IMR-90 (cell line): ENCODE data around the gene RBP2. TPM values are rescaled to one million over a fixed set of nuclear protein-coding genes. Genes with fewer than 3 reads are reported as not detected.

Source experiments
- ATAC-seq: fragments of 200-7000 bp; cut with Tn5 transposase; 2 replicates; pipeline ENCODE4 v1.9.1; 2020; ENCODE audit warnings: low read depth, mild to moderate bottlenecking, moderate library complexity
- BruUV-seq: library from RNA; stranded (reverse); fragments of 400-500 nt; replicated peaks from 2 replicates; lab custom pipeline; 2021; lab: Mats Ljungman, UMichigan
- CTCF ChIA-PET: fragments of 300-600 bp; formaldehyde crosslinking; extraction: SDS; loops from one replicate; lab custom pipeline; 2021; ENCODE audit warnings: antibody characterized with exemption; lab: Yijun Ruan, JAX
- POLR2A ChIA-PET: fragments of 300-600 bp; sonication (Branson Sonifier 250); formaldehyde crosslinking; loops from one replicate; lab custom pipeline; 2022; ENCODE audit warnings: antibody characterized with exemption; ENCODE audit not compliant: unreplicated experiment; lab: Charles Lee
- DNase-seq: peaks from one replicate; pipeline ENCODE4 v3.0.0; 2013
- H2AFZ ChIP-seq: replicated peaks from 2 replicates; pipeline ENCODE3; 2013; ENCODE audit warnings: low read length, mild to moderate bottlenecking; ENCODE audit not compliant: poor library complexity
- H2AK5ac ChIP-seq: 2 replicates; pipeline ENCODE4 v1.6.1; 2013; ENCODE audit warnings: low read depth, low read length, inconsistent platforms
- H2AK9ac ChIP-seq: replicated peaks from 2 replicates; pipeline ENCODE3; 2013; ENCODE audit warnings: mild to moderate bottlenecking, low read depth, low read length, moderate library complexity; ENCODE audit not compliant: poor library complexity
- H2BK120ac ChIP-seq: 2 replicates; pipeline ENCODE4 v1.6.1; 2013; ENCODE audit warnings: low read depth, low read length, inconsistent platforms
- H2BK15ac ChIP-seq: 3 replicates; pipeline ENCODE4 v1.6.1; 2013; ENCODE audit warnings: low read depth, low read length, inconsistent platforms
- H2BK20ac ChIP-seq: 2 replicates; pipeline ENCODE4 v1.6.1; 2013; ENCODE audit warnings: low read depth, mild to moderate bottlenecking, inconsistent platforms, low read length, moderate library complexity
- H2BK5ac ChIP-seq: 2 replicates; pipeline ENCODE4 v1.6.1; 2013; ENCODE audit warnings: mild to moderate bottlenecking, low read depth, low read length, inconsistent platforms; ENCODE audit not compliant: poor library complexity, severe bottlenecking
- H3K14ac ChIP-seq: replicated peaks from 2 replicates; pipeline ENCODE4 v1.6.1; 2013; ENCODE audit warnings: low read depth, low read length, inconsistent platforms
- H3K18ac ChIP-seq: 2 replicates; pipeline ENCODE4 v1.6.1; 2013; ENCODE audit warnings: low read depth, low read length, control low read depth
- H3K23ac ChIP-seq: 2 replicates; pipeline ENCODE4 v1.6.1; 2013; ENCODE audit warnings: low read depth, low read length, inconsistent platforms
- H3K27ac ChIP-seq: 2 replicates; pipeline ENCODE4 v1.5.1; 2013; ENCODE audit warnings: mild to moderate bottlenecking, control low read depth, low read length; ENCODE audit not compliant: insufficient read depth
- H3K27me3 ChIP-seq: 2 replicates; pipeline ENCODE4 v1.6.1; 2013; ENCODE audit warnings: low read length; ENCODE audit not compliant: control insufficient read depth, insufficient read depth
- H3K36me3 ChIP-seq: 2 replicates; pipeline ENCODE4 v1.6.1; 2013; ENCODE audit warnings: low read length, mixed read lengths; ENCODE audit not compliant: control insufficient read depth, insufficient read depth
- H3K4ac ChIP-seq: 2 replicates; pipeline ENCODE4 v1.6.1; 2013; ENCODE audit warnings: low read depth, low read length, inconsistent platforms
- H3K4me1 ChIP-seq: 2 replicates; pipeline ENCODE4 v1.6.1; 2013; ENCODE audit warnings: low read length, mixed read lengths; ENCODE audit not compliant: control insufficient read depth, insufficient read depth
- H3K4me2 ChIP-seq: 2 replicates; pipeline ENCODE4 v1.6.1; 2013; ENCODE audit warnings: low read depth, mild to moderate bottlenecking, control low read depth, low read length, moderate library complexity
- H3K4me3 ChIP-seq: 2 replicates; pipeline ENCODE4 v1.5.1; 2013; ENCODE audit warnings: low read depth, mild to moderate bottlenecking, control low read depth, low read length, moderate library complexity; ENCODE audit not compliant: insufficient read depth
- H3K56ac ChIP-seq: 2 replicates; pipeline ENCODE4 v1.6.1; 2013; ENCODE audit warnings: low read length, inconsistent platforms; ENCODE audit not compliant: insufficient read depth; ENCODE audit errors: extremely low read depth
- H3K79me1 ChIP-seq, 2 experiments: 2 replicates each; pipeline ENCODE4 v1.6.1; 2013; ENCODE audit warnings: low read length in 2 of 2, inconsistent platforms in 1 of 2, low read depth in 1 of 2
- H3K9ac ChIP-seq: 2 replicates; pipeline ENCODE4 v1.6.1; 2013; ENCODE audit warnings: low read depth, low read length, control low read depth
- H3K9me1 ChIP-seq: 2 replicates; pipeline ENCODE4 v1.6.1; 2013; ENCODE audit warnings: low read length, inconsistent platforms; ENCODE audit not compliant: insufficient read depth
- H3K9me3 ChIP-seq: 2 replicates; pipeline ENCODE4 v1.6.1; 2013; ENCODE audit warnings: low read length; ENCODE audit not compliant: control insufficient read depth, insufficient read depth
- H4K20me1 ChIP-seq: 2 replicates; pipeline ENCODE4 v1.6.1; 2013; ENCODE audit warnings: low read length, inconsistent platforms; ENCODE audit not compliant: insufficient read depth
- H4K5ac ChIP-seq: 2 replicates; pipeline ENCODE4 v1.6.1; 2013; ENCODE audit warnings: mild to moderate bottlenecking, low read depth, low read length, control low read depth
- H4K8ac ChIP-seq, 2 experiments: 2 replicates each; pipeline ENCODE4 v1.6.1; 2013; ENCODE audit warnings: low read depth in 2 of 2, low read length in 2 of 2, control low read depth in 1 of 2, inconsistent platforms in 1 of 2
- H4K91ac ChIP-seq: 2 replicates; pipeline ENCODE4 v1.6.1; 2013; ENCODE audit warnings: low read depth, low read length, inconsistent platforms; ENCODE audit not compliant: insufficient read depth
- MAZ ChIP-seq: IDR thresholded peaks from 2 replicates; pipeline ENCODE4 v1.6.1; 2012; ENCODE audit warnings: low read depth, mild to moderate bottlenecking, low read length, improper control_type of control experiment, moderate library complexity, borderline replicate concordance
- RFX5 ChIP-seq: IDR thresholded peaks from 2 replicates; pipeline ENCODE4 v1.8.0; 2012; ENCODE audit warnings: low read depth, mild to moderate bottlenecking, low read length, moderate library complexity
- WGBS, 2 experiments: methylation state at CpG; one replicate each; pipeline versions ENCODE4 v1.1.5 to v1.1.7; 2013; ENCODE audit warnings: missing lambda C conversion rate in 2 of 2; ENCODE audit not compliant: insufficient read length in 1 of 2; ENCODE audit errors: extremely low coverage in 2 of 2; 5-methylcytosine and 5-hydroxymethylcytosine counted together
- dilution Hi-C: fragments of 300-500 bp; cut with HindIII; formaldehyde crosslinking; loops from one replicate; pipeline ENCODE4 v1.14.3; 2018; ENCODE audit warnings: low sequenced_read_pairs; ENCODE audit not compliant: unreplicated experiment
- in situ Hi-C: fragments of 300-500 bp; cut with MboI; formaldehyde crosslinking; loops from 3 replicates; pipeline ENCODE4 v1.14.3; 2019; ENCODE audit warnings: low sequenced_read_pairs, inconsistent platforms, mixed read lengths
- intact Hi-C: fragments of 100-400 bp; cut with micrococcal nuclease; formaldehyde crosslinking; loops from 2 replicates; pipeline ENCODE4 v1.10.0; 2022
- polyA plus RNA-seq, 3 experiments: library from polyadenylated mRNA; depleted of rRNA; stranded (reverse); fragments of >200 nt; gene quantifications; 2 replicates each; pipeline ENCODE4 v1.2.3, GENCODE V29; 2012; ENCODE audit warnings: low replicate concordance in 1 of 3
- total RNA-seq: library from RNA; depleted of rRNA; stranded (reverse); fragments of >200 nt; gene quantifications from 2 replicates; pipeline ENCODE4 v1.2.3, GENCODE V29; 2012

Gene RBP2
- total and polyA plus RNA-seq, 2 of the 4 experiments (the other 2 are of a cell fraction), result not detected

- H3K4ac ChIP-seq, result no peak overlapping the region
- H2AK9ac ChIP-seq, result no peak overlapping the region
- DNase-seq (no peak), ATAC-seq (no peak)
- H2BK20ac ChIP-seq, result no peak overlapping the region
- H2BK120ac ChIP-seq, result no peak overlapping the region
- no peak overlapping the region for H3K18ac ChIP-seq
- H4K5ac ChIP-seq, result no peak overlapping the region
- H2AFZ ChIP-seq, result no peak overlapping the region
- H3K4me3 ChIP-seq, result no peak overlapping the region
- H4K8ac ChIP-seq, result no peak overlapping the region
- H3K4me2 ChIP-seq, result no peak overlapping the region
- ChIA-PET CTCF (no interaction called here), POLR2A (no interaction called here)
- H3K27me3 ChIP-seq, result no peaks in the 10 kb centered on the region
- BruUV-seq, result no TSS peak
- in situ Hi-C loops, result no loop called here
- H4K20me1 ChIP-seq, result no peaks in the 10 kb centered on the region
- no peak overlapping the region for H3K9ac ChIP-seq
- H4K91ac ChIP-seq, result no peak overlapping the region
- no peak overlapping the region for H3K27ac ChIP-seq
- dilution Hi-C loops, result no loop called here
- intact Hi-C loops, result no loop called here
- WGBS, 2 experiments, result no CpG with 5 or more reads among the region's 3 CpGs
- no peak overlapping the region for H3K56ac ChIP-seq
- H3K79me1 ChIP-seq, result no peaks in the 10 kb centered on the region
- H3K4me1 ChIP-seq, result no peaks in the 10 kb centered on the region
- H3K9me3 ChIP-seq, result no peaks in the 10 kb centered on the region
- no peak overlapping the region for H3K23ac ChIP-seq
- no peaks in the 10 kb centered on the region for H3K36me3 ChIP-seq
- TF ChIP-seq RFX5, result no peak
- TF ChIP-seq MAZ, result no peak
- no peak overlapping the region for H3K14ac ChIP-seq
- H2BK15ac ChIP-seq, result no peak overlapping the region
- H3K9me1 ChIP-seq, result no peaks in the 10 kb centered on the region
- H2AK5ac ChIP-seq, result no peak overlapping the region
- no peak overlapping the region for H2BK5ac ChIP-seq
Observed at GRCh38 chr3:139455855-139456254, 20.5 kb downstream of the RBP2 start.
